GM18526 (cell line): ENCODE data around the gene CYP20A1.
A peak's percentile ranks its signal among the peaks of the same experiment; 100 is the strongest.

Experiments used
- POLR2A ChIP-seq: IDR thresholded peaks from 3 replicates; pipeline ENCODE4 v1.6.1; 2011; ENCODE audit not compliant: insufficient read length; ENCODE audit errors: extremely low read depth

Gene CYP20A1, protein sequence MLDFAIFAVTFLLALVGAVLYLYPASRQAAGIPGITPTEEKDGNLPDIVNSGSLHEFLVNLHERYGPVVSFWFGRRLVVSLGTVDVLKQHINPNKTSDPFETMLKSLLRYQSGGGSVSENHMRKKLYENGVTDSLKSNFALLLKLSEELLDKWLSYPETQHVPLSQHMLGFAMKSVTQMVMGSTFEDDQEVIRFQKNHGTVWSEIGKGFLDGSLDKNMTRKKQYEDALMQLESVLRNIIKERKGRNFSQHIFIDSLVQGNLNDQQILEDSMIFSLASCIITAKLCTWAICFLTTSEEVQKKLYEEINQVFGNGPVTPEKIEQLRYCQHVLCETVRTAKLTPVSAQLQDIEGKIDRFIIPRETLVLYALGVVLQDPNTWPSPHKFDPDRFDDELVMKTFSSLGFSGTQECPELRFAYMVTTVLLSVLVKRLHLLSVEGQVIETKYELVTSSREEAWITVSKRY

DNA sequence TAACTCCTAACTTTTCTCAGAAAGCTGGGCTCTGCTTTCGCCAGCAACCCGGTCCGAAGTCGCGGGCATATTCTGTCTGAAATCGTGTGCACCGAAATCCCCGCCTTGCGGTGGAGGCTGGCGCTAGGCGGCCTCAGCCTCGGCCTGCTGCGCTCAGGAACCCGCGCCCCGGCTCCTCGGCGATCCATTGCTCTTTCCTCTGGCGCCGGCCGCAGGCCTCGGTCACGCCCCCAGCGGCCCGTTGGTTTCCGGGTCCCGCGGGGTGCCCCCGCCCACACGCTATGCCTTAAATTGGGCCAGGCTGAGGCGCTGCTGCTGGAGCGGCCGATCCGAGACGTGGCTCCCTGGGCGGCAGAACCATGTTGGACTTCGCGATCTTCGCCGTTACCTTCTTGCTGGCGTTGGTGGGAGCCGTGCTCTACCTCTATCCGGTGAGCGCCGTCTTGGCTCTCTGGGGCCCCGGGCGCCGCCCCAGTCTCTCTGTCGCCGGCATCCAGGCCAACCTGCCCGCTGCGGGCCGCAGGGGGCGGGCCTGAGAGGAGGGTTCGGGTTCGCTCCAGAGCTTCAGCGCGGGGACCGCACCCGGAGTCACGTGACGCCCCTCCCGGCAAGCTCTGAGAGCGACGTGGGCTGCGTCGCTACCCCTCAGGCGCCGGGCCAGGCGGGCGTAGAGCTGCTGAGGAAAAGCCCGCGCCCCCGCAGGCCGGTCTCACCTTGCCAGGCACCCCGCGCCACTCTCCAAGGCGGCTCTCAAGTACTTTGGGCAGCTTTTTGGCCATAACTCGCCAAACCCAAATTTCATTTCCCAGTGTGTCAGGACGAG lies at the start of gene CYP20A1:
Gene CYP20A1, plus strand, starts transcription at position 315 of the 823 bp plus-strand sequence. Its CDS starts 45 bp downstream, at position 360.
- TF ChIP-seq POLR2A, result peak; percentile 97

DNA sequence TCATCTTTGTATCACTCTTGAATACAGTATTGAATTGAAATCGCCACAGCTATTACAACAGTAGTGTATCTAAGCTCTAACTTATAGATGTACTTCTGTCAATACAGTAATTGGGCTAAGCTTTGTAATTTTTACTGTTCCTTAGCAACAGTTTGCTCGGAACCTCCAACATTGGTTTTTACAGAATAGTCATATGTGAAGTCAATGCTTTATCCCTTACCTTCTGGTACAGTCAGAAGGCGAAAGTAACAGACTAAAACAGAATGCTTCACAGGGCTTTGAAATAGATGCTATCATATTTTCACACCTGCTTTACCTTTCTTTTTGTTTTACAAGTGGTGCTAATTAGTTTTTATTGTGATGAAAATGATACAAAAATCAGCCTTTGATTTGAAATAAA lies 46.9 kb upstream of the CYP20A1 start:
- no peak for TF ChIP-seq POLR2A

DNA sequence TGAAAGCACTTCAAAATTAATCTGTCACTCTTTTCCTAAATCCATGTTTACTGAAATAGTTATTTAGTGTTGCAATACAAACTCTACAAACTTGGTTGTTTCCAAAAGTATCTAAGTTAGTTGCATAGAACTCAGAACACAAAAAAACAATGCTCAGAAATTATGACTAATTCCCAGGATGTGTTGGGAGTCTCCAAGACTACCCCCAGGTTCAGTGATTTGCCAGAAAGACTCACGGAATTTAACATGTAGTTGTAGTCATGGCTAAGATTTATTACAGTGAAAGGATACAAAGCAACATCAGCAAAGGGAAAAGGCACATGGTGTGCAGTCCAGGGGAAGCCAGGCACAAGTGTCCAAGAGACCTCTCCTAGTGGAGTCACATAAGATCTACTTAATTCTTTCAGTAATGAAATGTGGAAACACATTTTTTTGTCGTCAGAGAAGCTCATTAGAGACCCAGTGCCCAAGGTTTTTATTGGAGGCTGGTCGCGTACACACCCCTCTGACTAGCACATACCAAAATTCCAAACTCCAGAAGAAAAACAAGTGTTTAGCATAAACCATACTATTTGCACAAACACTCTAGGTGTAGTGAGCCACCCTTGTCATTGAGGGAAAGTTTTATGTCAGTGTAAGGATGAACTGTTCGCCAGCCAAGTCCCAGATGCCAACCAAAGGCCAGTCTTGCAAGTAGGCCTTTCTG lies 43.3 kb upstream of the CYP20A1 start:
- no peak for TF ChIP-seq POLR2A

DNA sequence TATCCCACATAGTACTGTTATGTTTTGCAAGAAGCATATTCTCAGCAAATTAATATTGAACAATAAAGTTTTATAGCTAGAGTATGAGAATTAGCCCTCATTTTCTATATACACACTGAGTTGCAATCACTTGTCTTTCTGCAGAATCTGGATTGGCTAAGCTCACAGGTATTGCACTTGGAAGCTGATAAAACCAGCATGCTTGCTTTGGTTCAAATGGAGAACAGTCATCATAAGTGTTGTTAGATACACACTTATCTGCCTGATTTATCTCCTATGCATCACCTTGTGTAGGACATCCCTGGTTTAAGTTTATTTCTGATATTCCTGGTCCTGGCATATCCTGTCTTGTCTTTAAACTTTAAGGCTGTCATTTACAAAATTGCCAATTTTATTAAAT lies 38.0 kb upstream of the CYP20A1 start:
- no peak for TF ChIP-seq POLR2A

DNA sequence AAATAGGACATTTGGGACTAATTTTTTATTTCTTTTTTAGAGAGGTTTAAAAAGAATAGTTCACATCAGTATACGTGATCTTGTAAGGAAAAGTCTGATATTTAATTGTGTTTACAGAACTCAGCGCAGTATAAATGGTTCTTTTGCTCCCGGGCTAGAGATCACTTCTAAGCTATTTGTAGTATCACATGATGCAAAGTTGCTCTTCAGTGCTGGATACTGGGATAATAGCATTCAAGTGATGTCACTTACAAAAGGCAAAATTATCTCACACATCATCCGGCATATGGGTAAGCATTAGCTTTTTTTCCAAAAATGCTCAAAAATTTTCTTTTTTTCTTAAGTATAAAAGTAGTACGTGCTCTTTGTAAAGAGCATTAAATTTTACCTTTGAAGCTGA lies 37.4 kb upstream of the CYP20A1 start:
- no peak for TF ChIP-seq POLR2A

DNA sequence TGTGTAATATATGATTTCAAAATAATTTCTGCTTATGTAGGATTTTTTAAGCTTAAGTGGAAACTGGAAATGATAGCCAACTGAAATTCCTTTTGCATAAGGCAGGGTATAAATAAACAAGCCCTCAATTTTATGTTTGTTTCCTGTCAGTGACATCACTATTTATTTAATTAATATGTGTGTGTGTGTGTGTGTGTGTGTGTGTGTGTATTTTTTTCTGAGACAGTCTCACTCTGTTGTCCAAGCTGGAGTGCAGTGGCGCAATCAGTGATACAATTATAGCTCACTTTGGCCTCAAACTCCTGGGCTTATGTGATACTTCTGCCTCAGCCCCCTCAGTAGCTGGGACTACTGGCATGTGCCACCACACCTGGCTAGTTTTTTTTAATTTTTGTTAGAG lies 29.3 kb upstream of the CYP20A1 start:
- no peak for TF ChIP-seq POLR2A

DNA sequence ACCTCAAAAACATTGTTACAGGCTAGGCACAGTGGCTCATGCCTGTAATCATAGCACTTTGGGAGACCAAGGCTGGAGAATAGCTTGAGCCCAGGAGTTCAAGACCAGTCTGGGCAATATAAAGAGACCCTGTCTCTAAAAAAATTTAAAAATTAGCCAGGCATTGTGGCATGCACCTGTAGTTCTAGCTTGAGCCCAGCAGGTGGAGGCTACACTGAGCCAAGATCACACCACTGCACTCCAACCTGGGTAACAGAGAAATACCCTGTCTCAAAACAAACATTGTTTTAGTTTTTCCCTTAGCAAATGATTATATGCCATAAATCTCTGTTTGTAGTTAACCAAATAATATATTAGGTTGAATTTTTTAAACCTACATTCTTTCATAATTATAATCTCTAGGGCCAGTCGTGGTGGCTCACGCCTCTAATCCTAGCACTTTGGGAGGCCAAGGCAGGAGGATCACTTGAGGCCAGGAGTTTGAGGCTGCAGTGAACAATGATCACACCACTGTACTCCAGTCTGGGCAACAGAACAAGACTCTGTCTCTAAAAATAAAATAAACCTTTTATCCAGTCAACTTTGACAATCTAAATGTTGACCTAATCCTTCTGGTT lies 13.3 kb upstream of the CYP20A1 start:
- no peak for TF ChIP-seq POLR2A

DNA sequence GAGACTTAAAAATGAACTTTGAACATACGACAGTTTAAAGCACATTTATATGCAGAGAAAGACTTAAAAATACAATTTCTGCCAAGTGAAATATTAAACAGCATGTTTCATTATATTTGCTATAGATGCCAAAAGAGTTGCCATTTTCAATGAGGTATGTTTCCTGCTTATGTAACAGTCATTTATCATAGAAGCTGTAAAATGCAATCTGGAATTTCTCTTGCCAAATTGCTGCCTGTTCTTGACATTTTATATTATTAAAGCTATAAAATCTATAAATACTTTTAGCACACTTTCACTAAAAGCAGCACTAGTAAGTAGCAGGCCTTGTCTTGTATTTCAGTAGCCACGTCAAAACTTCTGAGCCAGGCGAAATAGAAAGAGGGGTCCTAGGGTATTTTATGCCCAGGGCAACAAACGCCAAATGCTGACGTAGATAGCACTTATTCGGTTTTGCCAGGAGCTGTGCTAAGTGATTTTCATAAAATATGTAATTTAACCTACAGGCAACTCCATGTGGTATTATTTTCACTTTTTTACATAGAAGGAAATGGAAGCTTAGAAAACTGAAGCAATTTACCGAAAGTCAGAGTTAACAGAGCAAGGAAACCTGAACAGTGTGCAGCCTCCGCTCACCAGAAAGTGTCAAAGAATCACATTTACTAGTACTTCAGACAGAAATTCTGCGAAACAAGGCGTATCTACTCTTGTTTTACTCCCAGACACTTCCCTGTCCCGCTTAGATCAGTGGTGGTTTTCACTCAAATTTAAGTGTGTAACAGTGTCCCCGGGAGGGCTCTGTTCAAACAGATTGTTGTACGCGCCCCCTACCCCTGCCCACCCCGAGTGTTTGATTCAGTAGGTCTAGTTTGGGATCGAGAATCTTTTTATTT lies 1.2 kb upstream of the CYP20A1 start:
- no peak for TF ChIP-seq POLR2A

DNA sequence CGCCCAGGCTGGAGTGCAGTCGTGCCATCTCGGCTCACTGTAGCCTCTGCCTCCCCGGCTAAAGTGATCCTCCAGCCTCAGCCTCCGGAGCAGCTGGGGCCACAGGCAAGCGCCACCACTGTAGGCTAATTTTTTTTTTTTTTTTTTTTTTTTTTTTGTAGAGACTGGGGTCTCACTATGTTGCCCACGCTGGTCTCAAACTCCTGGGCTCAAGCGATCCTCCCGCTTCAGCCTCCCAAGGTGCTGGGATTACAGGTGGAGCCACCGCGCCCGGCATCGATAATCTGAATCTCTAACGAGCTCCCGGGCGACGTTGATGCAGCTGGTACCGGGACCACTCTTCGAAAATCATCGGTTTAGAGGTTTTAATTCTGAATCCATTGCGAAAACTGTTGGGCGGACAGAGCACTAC lies 520 bp upstream of the CYP20A1 start:
- no peak for TF ChIP-seq POLR2A

DNA sequence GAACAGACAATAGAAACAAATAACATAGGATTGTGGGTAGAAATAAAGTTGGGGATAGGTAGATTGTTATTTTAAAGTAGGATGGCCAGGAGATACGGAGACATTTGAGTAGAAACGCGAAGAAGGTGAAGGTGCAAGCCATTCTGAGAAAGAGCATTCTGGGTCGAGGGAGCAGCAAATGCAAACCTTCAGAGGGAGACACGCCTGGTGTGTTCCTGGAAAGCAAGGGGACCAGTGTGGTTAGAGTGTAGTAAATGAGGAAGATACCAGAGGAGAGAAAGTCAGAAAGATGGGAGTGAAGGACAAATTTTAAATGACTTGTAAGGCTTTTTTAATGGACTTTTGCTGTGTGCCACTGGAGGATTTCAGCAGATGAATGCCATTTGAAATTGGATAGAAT lies 1.7 kb downstream of the CYP20A1 start:
- TF ChIP-seq POLR2A, result no peak

DNA sequence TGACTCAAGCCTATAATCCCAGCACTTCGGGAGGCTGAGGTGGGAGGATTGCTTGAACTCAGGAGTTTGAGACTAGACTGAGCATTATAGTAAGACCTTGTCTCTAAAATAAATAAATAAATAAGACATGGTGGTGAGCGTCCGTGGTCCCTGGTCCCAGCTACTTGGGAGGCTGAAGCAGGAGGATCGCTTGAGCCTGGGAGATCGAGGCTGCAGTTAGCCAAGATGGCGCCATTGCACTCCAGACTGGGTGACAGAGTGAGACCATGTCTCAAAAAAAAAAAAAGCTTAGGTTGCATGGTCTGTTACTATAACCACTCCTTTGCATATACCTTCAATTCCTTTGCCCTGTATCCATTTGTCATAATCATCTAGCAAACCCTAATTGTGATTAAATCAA lies 3.7 kb downstream of the CYP20A1 start:
- TF ChIP-seq POLR2A, result no peak

DNA sequence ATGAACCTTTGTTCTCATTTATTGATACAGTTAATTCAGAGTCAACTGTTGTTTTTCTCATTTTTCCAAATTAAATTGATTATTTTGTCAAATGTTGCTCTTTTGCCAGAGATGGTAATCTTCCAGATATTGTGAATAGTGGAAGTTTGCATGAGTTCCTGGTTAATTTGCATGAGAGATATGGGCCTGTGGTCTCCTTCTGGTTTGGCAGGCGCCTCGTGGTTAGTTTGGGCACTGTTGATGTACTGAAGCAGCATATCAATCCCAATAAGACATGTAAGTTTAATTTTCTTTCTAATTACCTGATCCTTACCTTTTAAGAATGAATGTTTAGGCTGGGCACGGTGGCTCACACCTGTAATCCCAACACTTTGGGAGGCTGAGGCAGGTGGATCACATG lies 7.8 kb downstream of the CYP20A1 start:
- TF ChIP-seq POLR2A, result no peak

DNA sequence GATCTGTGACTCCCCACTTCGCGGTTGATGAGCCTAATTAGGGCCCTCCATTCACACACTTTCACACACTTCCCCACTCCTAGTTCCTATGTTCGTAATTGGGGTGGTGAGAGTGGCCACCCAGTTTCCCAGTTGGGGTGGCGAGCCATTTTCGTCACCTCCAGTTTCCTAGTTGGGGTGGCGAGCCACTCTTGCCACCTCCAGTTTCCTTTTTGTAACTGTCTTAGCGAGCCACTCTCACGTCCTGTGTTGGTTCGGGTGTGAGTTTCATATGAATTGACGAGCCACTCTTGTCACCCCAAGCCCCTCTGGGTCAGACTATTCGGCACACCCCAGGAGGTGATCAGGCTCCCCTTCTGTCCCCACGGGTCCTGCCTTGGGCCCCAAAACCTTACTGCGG lies 14.0 kb downstream of the CYP20A1 start:
- TF ChIP-seq POLR2A, result no peak
